ENCODE measurements around the gene SMPD3.
A peak's percentile ranks its signal among the peaks of the same experiment; 100 is the strongest.

The SMPD3 gene

GRCh38 chr16:68356919-68357286 lies 91.4 kb downstream of the SMPD3 start:
- peaks cover 44 to 72% (median 47%) of the 10 kb centered on the region in 11 experiments for H3K36me3 ChIP-seq
- H4K20me1 ChIP-seq: peaks cover 0 to 90% (median 20%) of the 10 kb centered on the region in 11 experiments; a peak in 11 of 22 replicates
- peak overlapping the region in 8 of 11 experiments; percentile 47 to 87 (median 78); a peak in 17 of 22 replicates for H3K27ac ChIP-seq
- H3K9ac ChIP-seq: peak overlapping the region in 8 of 11 experiments; percentile 17 to 76 (median 60); a peak in 15 of 22 replicates
- peak overlapping the region; percentile 85 to 100 (median 96) for H3K4me2 ChIP-seq
- no peaks in the 10 kb centered on the region for H3K9me3 ChIP-seq (replicated peaks in 1 of 11)
- TF ChIP-seq Cebpa-rat (IDR thresholded peaks at IDR 0.05): no peak
- H3K4me3 ChIP-seq: peak overlapping the region in 7 of 10 experiments; percentile 9 to 55 (median 41); a peak in 11 of 20 replicates
- H3K27me3 ChIP-seq: peaks cover 0 to 50% (median 0%) of the 10 kb centered on the region in 11 experiments; a peak in 5 of 22 replicates
- H3K4me1 ChIP-seq: peaks cover 67 to 86% (median 79%) of the 10 kb centered on the region in 10 experiments

- peak overlapping the region in 8 of 11 experiments; percentile 60 to 87 (median 80); a peak in 17 of 22 replicates for H3K27ac ChIP-seq
- H3K9ac ChIP-seq: peak overlapping the region in 8 of 11 experiments; percentile 46 to 76 (median 66); a peak in 18 of 22 replicates
- H3K9me3 ChIP-seq (replicated peaks in 1 of 11): no peaks in the 10 kb centered on the region
- peaks cover 0 to 90% (median 20%) of the 10 kb centered on the region in 11 experiments; a peak in 11 of 22 replicates for H4K20me1 ChIP-seq
- peak in 2 of 11 experiments; percentile 33 to 41; a peak in 2 of 22 replicates for TF ChIP-seq Cebpa-rat (IDR thresholded peaks at IDR 0.05)
- peaks cover 46 to 77% (median 52%) of the 10 kb centered on the region in 11 experiments for H3K36me3 ChIP-seq
- H3K4me3 ChIP-seq: peak overlapping the region in 8 of 10 experiments; percentile 18 to 55 (median 47); a peak in 14 of 20 replicates
- peaks cover 64 to 86% (median 79%) of the 10 kb centered on the region in 10 experiments for H3K4me1 ChIP-seq
- H3K4me2 ChIP-seq: peak overlapping the region; percentile 85 to 100 (median 96)
- H3K27me3 ChIP-seq: peaks cover 0 to 47% (median 0%) of the 10 kb centered on the region in 11 experiments; a peak in 5 of 22 replicates
Observed at GRCh38 chr16:68356249-68356918, 91.9 kb downstream of the SMPD3 start.

- H3K4me2 ChIP-seq: peak overlapping the region; percentile 85 to 100 (median 96)
- peaks cover 0 to 42% (median 0%) of the 10 kb centered on the region in 11 experiments; a peak in 5 of 22 replicates for H3K27me3 ChIP-seq
- peak overlapping the region in 8 of 11 experiments; percentile 60 to 87 (median 78); a peak in 16 of 22 replicates for H3K27ac ChIP-seq
- H4K20me1 ChIP-seq: peaks cover 0 to 84% (median 20%) of the 10 kb centered on the region in 11 experiments; a peak in 11 of 22 replicates
- no peaks in the 10 kb centered on the region for H3K9me3 ChIP-seq (replicated peaks in 1 of 11)
- peak overlapping the region in 8 of 11 experiments; percentile 46 to 75 (median 66); a peak in 18 of 22 replicates for H3K9ac ChIP-seq
- peaks cover 51 to 81% (median 57%) of the 10 kb centered on the region in 11 experiments for H3K36me3 ChIP-seq
- peak overlapping the region in 8 of 10 experiments; percentile 18 to 55 (median 47); a peak in 13 of 20 replicates for H3K4me3 ChIP-seq
- H3K4me1 ChIP-seq: peaks cover 57 to 85% (median 78%) of the 10 kb centered on the region in 10 experiments
- TF ChIP-seq Cebpa-rat (IDR thresholded peaks at IDR 0.05): no peak
Observed at GRCh38 chr16:68355447-68356248, 92.7 kb downstream of the SMPD3 start.

- H3K9me3 ChIP-seq (replicated peaks in 1 of 11): no peaks in the 10 kb centered on the region
- peaks cover 59 to 87% (median 66%) of the 10 kb centered on the region in 11 experiments for H3K36me3 ChIP-seq
- peak overlapping the region; percentile 85 to 100 (median 96); a peak in 19 of 22 replicates for H3K4me2 ChIP-seq
- peak overlapping the region in 5 of 11 experiments; percentile 15 to 87 (median 84); a peak in 8 of 22 replicates for H3K27ac ChIP-seq
- H3K4me3 ChIP-seq: no peak overlapping the region; a peak in 1 of 20 replicates
- H3K9ac ChIP-seq: peak overlapping the region in 3 of 11 experiments; percentile 70 to 75 (median 74); a peak in 2 of 22 replicates
- TF ChIP-seq Cebpa-rat (IDR thresholded peaks at IDR 0.05): no peak
- H3K27me3 ChIP-seq: peaks cover 0 to 36% (median 0%) of the 10 kb centered on the region in 11 experiments; a peak in 5 of 22 replicates
- peaks cover 0 to 78% (median 20%) of the 10 kb centered on the region in 11 experiments; a peak in 11 of 22 replicates for H4K20me1 ChIP-seq
- peaks cover 49 to 84% (median 78%) of the 10 kb centered on the region in 10 experiments for H3K4me1 ChIP-seq
Observed at GRCh38 chr16:68354816-68355215, 93.5 kb downstream of the SMPD3 start.

- H3K4me1 ChIP-seq: peaks cover 44 to 84% (median 78%) of the 10 kb centered on the region in 10 experiments
- H3K27ac ChIP-seq: peak overlapping the region in 2 of 11 experiments; percentile 7; a peak in 1 of 22 replicates
- H3K9me3 ChIP-seq (replicated peaks in 1 of 11): no peaks in the 10 kb centered on the region
- peaks cover 0 to 30% (median 0%) of the 10 kb centered on the region in 11 experiments; a peak in 5 of 22 replicates for H3K27me3 ChIP-seq
- no peak overlapping the region for H3K4me2 ChIP-seq
- no peak for TF ChIP-seq Cebpa-rat (IDR thresholded peaks at IDR 0.05)
- peaks cover 0 to 66% (median 20%) of the 10 kb centered on the region in 11 experiments; a peak in 11 of 22 replicates for H4K20me1 ChIP-seq
- H3K9ac ChIP-seq: no peak overlapping the region
- H3K4me3 ChIP-seq: no peak overlapping the region
- H3K36me3 ChIP-seq: peaks cover 66 to 91% (median 78%) of the 10 kb centered on the region in 11 experiments
Observed at GRCh38 chr16:68353366-68353765, 94.9 kb downstream of the SMPD3 start.

- H3K4me2 ChIP-seq: peak overlapping the region in 9 of 11 experiments; percentile 24 to 69 (median 61); a peak in 17 of 22 replicates
- peaks cover 0 to 25% (median 0%) of the 10 kb centered on the region in 11 experiments; a peak in 4 of 22 replicates for H3K27me3 ChIP-seq
- TF ChIP-seq Cebpa-rat (IDR thresholded peaks at IDR 0.05): no peak
- peaks cover 0 to 66% (median 24%) of the 10 kb centered on the region in 11 experiments; a peak in 14 of 22 replicates for H4K20me1 ChIP-seq
- no peak overlapping the region for H3K4me3 ChIP-seq
- H3K9ac ChIP-seq: peak overlapping the region in 3 of 11 experiments; percentile 30 to 41 (median 35); a peak in 2 of 22 replicates
- H3K27ac ChIP-seq: peak overlapping the region in 2 of 11 experiments; percentile 46 to 55; a peak in 4 of 22 replicates
- H3K36me3 ChIP-seq: peaks cover 56 to 84% (median 70%) of the 10 kb centered on the region in 11 experiments
- no peaks in the 10 kb centered on the region for H3K9me3 ChIP-seq (replicated peaks in 1 of 11)
- H3K4me1 ChIP-seq: peaks cover 44 to 84% (median 78%) of the 10 kb centered on the region in 10 experiments
Observed at GRCh38 chr16:68351991-68352431, 96.3 kb downstream of the SMPD3 start.

- Histone ChIP-seq H4K20me1 (peaks cover 0 to 66% (median 20%) of the 10 kb centered on the region in 11 experiments; a peak in 14 of 22 replicates), H3K4me1 (peaks cover 44 to 84% (median 78%) of the 10 kb centered on the region in 10 experiments), H3K27me3 (peaks cover 0 to 25% (median 0%) of the 10 kb centered on the region in 11 experiments; a peak in 4 of 22 replicates), H3K9ac (peak overlapping the region in 6 of 11 experiments; percentile 15 to 41 (median 24); a peak in 3 of 22 replicates), H3K4me3 (no peak overlapping the region), H3K4me2 (peak overlapping the region in 9 of 11 experiments; percentile 24 to 69 (median 61); a peak in 17 of 22 replicates), H3K27ac (peak overlapping the region in 3 of 11 experiments; percentile 37 to 55 (median 46); a peak in 7 of 22 replicates), H3K36me3 (peaks cover 51 to 86% (median 70%) of the 10 kb centered on the region in 11 experiments), H3K9me3 (replicated peaks in 1 of 11) (no peaks in the 10 kb centered on the region)
- TF ChIP-seq Cebpa-rat (IDR thresholded peaks at IDR 0.05): no peak
Observed at GRCh38 chr16:68351463-68351862, 96.8 kb downstream of the SMPD3 start.
